ENCODE measurements around the gene APCDD1L. TPM values are rescaled to one million over a fixed set of nuclear protein-coding genes. Genes with fewer than 3 reads are reported as not detected.

Gene APCDD1L
- total RNA-seq, 4 donors from 2014 or later: 0.23 to 1.2 (median 1.1) TPM

DNA sequence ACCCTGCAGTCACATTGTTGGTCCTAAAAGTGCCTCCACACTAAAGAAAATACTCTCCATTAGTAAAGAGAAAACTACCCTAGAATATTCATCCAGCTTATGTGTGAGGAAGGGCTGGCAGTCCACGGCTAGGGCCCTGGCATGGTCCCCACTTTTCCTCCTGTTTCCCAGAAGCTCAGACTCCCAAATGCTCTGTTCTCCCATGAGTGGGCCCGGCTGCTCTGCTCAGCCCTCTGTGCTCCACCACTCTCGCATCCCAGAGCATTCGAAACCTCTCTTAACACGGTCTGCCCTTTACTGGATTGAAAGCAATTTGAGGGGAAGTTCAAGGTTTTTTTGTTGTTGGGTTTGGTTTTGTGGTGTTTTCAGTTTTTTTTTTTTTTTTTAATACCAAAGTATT, 61.8 kb downstream of the APCDD1L start:
- 78% methylated on average over 5 of the region's 5 CpGs for WGBS
- Histone ChIP-seq H3K36me3 (peaks cover 6% of the 10 kb centered on the region), H3K27me3 (no peaks in the 10 kb centered on the region), H3K27ac (no peak overlapping the region), H3K4me3 (no peak overlapping the region), H3K9me3 (no peaks in the 10 kb centered on the region), H3K4me1 (no peaks in the 10 kb centered on the region)
- TF ChIP-seq, protein P1, sequence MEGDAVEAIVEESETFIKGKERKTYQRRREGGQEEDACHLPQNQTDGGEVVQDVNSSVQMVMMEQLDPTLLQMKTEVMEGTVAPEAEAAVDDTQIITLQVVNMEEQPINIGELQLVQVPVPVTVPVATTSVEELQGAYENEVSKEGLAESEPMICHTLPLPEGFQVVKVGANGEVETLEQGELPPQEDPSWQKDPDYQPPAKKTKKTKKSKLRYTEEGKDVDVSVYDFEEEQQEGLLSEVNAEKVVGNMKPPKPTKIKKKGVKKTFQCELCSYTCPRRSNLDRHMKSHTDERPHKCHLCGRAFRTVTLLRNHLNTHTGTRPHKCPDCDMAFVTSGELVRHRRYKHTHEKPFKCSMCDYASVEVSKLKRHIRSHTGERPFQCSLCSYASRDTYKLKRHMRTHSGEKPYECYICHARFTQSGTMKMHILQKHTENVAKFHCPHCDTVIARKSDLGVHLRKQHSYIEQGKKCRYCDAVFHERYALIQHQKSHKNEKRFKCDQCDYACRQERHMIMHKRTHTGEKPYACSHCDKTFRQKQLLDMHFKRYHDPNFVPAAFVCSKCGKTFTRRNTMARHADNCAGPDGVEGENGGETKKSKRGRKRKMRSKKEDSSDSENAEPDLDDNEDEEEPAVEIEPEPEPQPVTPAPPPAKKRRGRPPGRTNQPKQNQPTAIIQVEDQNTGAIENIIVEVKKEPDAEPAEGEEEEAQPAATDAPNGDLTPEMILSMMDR (IDR thresholded peaks at IDR 0.05): no peak
- TF ChIP-seq POLR2A (IDR thresholded peaks at IDR 0.05) (no peak), EP300 (IDR thresholded peaks at IDR 0.05) (no peak), POLR2AphosphoS5 (IDR thresholded peaks at IDR 0.05) (no peak)
- DNase-seq (ENCODE audit: low spot score in 2 of 2): no peak

DNA sequence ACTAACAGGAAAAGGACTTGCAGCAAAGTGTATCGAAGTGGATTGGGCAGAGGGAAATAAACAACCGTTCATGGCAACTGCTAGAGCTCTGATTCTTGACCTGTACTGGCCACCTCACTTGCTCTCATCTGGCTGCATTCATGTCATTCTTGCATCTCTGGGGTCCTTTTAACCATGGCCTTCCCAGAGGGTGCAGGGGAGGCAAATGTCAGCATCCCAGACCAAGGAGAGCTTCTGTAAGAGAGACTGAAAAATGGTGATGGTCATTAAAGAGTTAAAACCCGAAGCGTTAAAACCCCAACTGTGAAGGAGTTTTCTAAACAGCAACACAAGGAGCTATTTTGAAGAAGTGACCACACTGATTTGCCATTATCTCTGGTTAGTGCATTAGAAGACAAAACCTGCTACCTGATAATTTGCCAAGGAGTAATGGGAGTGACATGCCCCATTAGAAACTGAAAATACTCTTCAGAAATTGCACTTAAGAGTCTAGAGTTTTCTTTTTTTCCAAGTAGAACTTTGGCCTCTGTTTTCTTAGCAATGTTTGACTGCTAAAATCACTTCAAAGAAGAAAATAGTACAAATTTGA, 62.4 kb downstream of the APCDD1L start:
- Histone ChIP-seq H3K4me3 (no peak overlapping the region), H3K4me1 (no peaks in the 10 kb centered on the region), H3K9me3 (no peaks in the 10 kb centered on the region), H3K36me3 (peaks cover 12% of the 10 kb centered on the region), H3K27ac (no peak overlapping the region), H3K27me3 (no peaks in the 10 kb centered on the region)
- TF ChIP-seq, protein P1 (IDR thresholded peaks at IDR 0.05): no peak
- TF ChIP-seq POLR2A (IDR thresholded peaks at IDR 0.05) (no peak), EP300 (IDR thresholded peaks at IDR 0.05) (no peak), POLR2AphosphoS5 (IDR thresholded peaks at IDR 0.05) (no peak)
- 61% methylated on average over 4 of the region's 4 CpGs for WGBS
- DNase-seq (ENCODE audit: low spot score in 2 of 2): no peak

DNA sequence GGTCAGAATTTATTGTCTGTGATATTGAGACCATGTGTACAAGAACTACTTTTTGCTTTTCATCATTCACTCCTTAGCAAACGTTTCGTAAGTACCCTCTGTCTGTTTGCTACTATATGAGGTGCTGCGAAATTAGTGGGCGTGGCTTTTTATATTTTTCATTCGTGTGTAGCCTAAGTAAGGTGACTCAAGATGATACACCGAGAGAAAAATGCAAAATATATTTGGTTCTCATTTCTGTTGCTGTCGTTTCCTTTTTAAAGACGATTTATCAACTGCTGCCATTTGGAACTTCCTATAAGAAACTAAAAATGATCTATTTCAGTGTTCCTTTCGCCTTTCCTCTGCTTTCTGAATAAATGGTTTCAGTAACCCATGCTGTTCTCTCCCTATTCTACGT, 64.9 kb downstream of the APCDD1L start:
- Histone ChIP-seq H3K9me3 (no peaks in the 10 kb centered on the region), H3K27me3 (no peaks in the 10 kb centered on the region), H3K4me1 (no peaks in the 10 kb centered on the region), H3K27ac (no peak overlapping the region), H3K4me3 (no peak overlapping the region), H3K36me3 (peaks cover 36% of the 10 kb centered on the region)
- no peak for DNase-seq (ENCODE audit: low spot score in 2 of 2)
- WGBS: 81% methylated on average over 10 of the region's 10 CpGs
- TF ChIP-seq EP300 (IDR thresholded peaks at IDR 0.05): no peak
- no peak for TF ChIP-seq POLR2AphosphoS5 (IDR thresholded peaks at IDR 0.05)
- TF ChIP-seq, protein P1 (IDR thresholded peaks at IDR 0.05): no peak
- TF ChIP-seq POLR2A (IDR thresholded peaks at IDR 0.05): no peak

DNA sequence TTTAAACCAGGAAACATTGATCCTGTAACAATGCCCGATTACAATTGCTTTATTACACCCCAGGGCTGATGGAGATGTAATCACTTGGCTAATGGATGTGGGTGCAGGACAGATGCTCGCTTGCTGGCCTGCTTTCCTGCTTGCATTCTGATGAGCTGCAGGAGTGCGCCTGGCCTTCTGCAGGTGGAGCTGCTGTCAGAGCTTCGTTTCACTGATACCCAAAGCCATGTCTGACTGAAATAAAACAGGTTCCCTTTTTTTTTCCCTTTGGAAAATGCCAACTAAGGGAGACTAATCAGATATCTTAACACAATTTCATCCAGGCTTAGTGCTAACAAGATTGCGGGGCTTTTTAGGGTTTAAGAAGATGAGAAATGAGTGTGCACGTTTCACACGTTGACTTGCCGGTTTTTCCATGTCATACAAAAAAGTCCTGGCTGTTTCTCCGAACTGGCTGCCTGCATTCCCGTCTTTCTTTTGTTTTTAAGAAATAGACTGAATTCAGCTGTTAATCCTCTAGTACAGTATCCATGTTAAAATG, 65.4 kb downstream of the APCDD1L start:
- Histone ChIP-seq H3K27ac (no peak overlapping the region), H3K4me1 (no peaks in the 10 kb centered on the region), H3K36me3 (peaks cover 40% of the 10 kb centered on the region), H3K27me3 (no peaks in the 10 kb centered on the region), H3K9me3 (no peaks in the 10 kb centered on the region), H3K4me3 (no peak overlapping the region)
- 80% methylated on average over 10 of the region's 10 CpGs for WGBS
- DNase-seq (ENCODE audit: low spot score in 2 of 2): no peak
- TF ChIP-seq POLR2AphosphoS5 (IDR thresholded peaks at IDR 0.05): no peak
- TF ChIP-seq, protein P1 (IDR thresholded peaks at IDR 0.05): no peak
- TF ChIP-seq EP300 (IDR thresholded peaks at IDR 0.05): no peak
- no peak for TF ChIP-seq POLR2A (IDR thresholded peaks at IDR 0.05)

DNA sequence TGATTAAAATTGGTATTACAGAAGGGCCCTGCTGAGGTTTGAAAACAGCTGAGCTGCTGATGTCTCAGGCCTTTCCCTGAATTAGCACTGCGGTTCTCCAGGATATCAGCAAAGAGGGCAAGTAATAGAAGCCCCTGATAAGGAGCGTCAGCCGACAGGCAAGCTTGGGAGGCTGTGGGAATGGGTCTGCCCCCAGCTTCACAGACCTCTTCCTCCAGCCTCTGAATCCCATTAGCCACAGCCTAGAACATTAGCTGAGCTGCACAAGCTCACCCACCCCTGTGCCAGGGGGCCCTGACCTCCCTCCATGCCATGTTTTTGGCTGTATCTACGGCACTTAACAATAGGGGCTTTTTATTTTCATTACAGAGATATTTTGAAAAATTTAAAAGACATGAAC, 66.2 kb downstream of the APCDD1L start:
- Histone ChIP-seq H3K36me3 (peaks cover 45% of the 10 kb centered on the region), H3K9me3 (no peaks in the 10 kb centered on the region), H3K4me3 (no peak overlapping the region), H3K27ac (no peak overlapping the region), H3K4me1 (no peaks in the 10 kb centered on the region), H3K27me3 (no peaks in the 10 kb centered on the region)
- no peak for TF ChIP-seq EP300 (IDR thresholded peaks at IDR 0.05)
- no peak for TF ChIP-seq POLR2AphosphoS5 (IDR thresholded peaks at IDR 0.05)
- TF ChIP-seq POLR2A (IDR thresholded peaks at IDR 0.05): no peak
- TF ChIP-seq, protein P1 (IDR thresholded peaks at IDR 0.05): no peak
- no peak for DNase-seq (ENCODE audit: low spot score in 2 of 2)
- WGBS: 95% methylated on average over 4 of the region's 4 CpGs

Data from suprapubic skin (tissue), 4 donors.